CD4-positive, CD25-positive, alpha-beta regulatory T cell (primary cell): ENCODE data around the gene PPP2R2B. TPM values are rescaled to one million over a fixed set of nuclear protein-coding genes. Genes with fewer than 3 reads are reported as not detected.

Experiments used
- ATAC-seq, 2 donors: fragments of 150-1000 bp; cut with Tn5 transposase; one replicate each; pipeline ENCODE4 v1.10.0; 2021; ENCODE audit warnings: low read depth in 2 of 2, moderate number of reproducible peaks in 2 of 2, moderate library complexity in 1 of 2
- DNase-seq, 3 donors: peaks; one replicate each; pipeline versions ENCODE4 v3.0.0 to v3.0.0-alpha.2; 2012 to 2022; ENCODE audit warnings: mixed read lengths in 1 of 3
- H3K27ac ChIP-seq: one replicate; pipeline ENCODE4 v1.7.0; 2013; ENCODE audit warnings: mild to moderate bottlenecking, low read length; ENCODE audit not compliant: insufficient read depth, poor library complexity, severe bottlenecking
- H3K27me3 ChIP-seq: one replicate; pipeline ENCODE4 v1.7.0; 2013; ENCODE audit warnings: low read length; ENCODE audit not compliant: control insufficient read depth, insufficient read depth
- H3K36me3 ChIP-seq: one replicate; pipeline ENCODE4 v1.7.0; 2013; ENCODE audit warnings: mild to moderate bottlenecking, low read length, moderate library complexity; ENCODE audit not compliant: control insufficient read depth, insufficient read depth
- H3K4me1 ChIP-seq: 2 replicates; pipeline ENCODE4 v1.7.0; 2013; ENCODE audit warnings: mild to moderate bottlenecking, low read length; ENCODE audit not compliant: insufficient read depth, control insufficient read depth, poor library complexity, severe bottlenecking
- H3K4me3 ChIP-seq: one replicate; pipeline ENCODE4 v1.7.0; 2013; ENCODE audit warnings: low read depth, mild to moderate bottlenecking, low read length, moderate library complexity
- H3K9me3 ChIP-seq, 2 experiments: 1 replicate in 1 of 2; 2 replicates in 1 of 2; pipeline ENCODE4 v1.7.0; 2013; ENCODE audit warnings: low read length in 2 of 2, mild to moderate bottlenecking in 1 of 2, moderate library complexity in 1 of 2; ENCODE audit not compliant: control insufficient read depth in 2 of 2
- H3K27ac Mint-ChIP-seq, 3 donors: one replicate each; pipeline ENCODE4 v1.8.0; 2020 to 2022; ENCODE audit warnings: mild to moderate bottlenecking in 3 of 3, mixed read lengths in 3 of 3, moderate library complexity in 2 of 3
- H3K27me3 Mint-ChIP-seq: one replicate; pipeline ENCODE4 v1.8.0; 2022; ENCODE audit warnings: mild to moderate bottlenecking, mixed read lengths
- H3K36me3 Mint-ChIP-seq: one replicate; pipeline ENCODE4 v1.8.0; 2020; ENCODE audit warnings: mixed read lengths
- H3K4me1 Mint-ChIP-seq, 4 donors: one replicate each; pipeline ENCODE4 v1.8.0; 2020 to 2022; ENCODE audit warnings: mixed read lengths in 4 of 4, mild to moderate bottlenecking in 1 of 4
- H3K4me3 Mint-ChIP-seq, 4 donors: one replicate each; pipeline ENCODE4 v1.8.0; 2020 to 2022; ENCODE audit warnings: mild to moderate bottlenecking in 4 of 4, mixed read lengths in 4 of 4, moderate library complexity in 3 of 4
- H3K9me3 Mint-ChIP-seq, 7 donors: one replicate each; pipeline ENCODE4 v1.8.0; 2020 to 2022; ENCODE audit warnings: mixed read lengths in 7 of 7, mild to moderate bottlenecking in 3 of 7, moderate library complexity in 2 of 7
- polyA plus RNA-seq, 4 donors: library from polyadenylated mRNA; unstranded; fragments of 300-500 nt; fragmentation: Illumina TruSeq; gene quantifications; one replicate each; pipeline ENCODE4 v1.2.3, GENCODE V29; 2021
- total RNA-seq: library from RNA; stranded (reverse); gene quantifications from one replicate; pipeline ENCODE4 v1.2.3, GENCODE V29; 2022

PPP2R2B gene
- total and polyA plus RNA-seq, 5 donors from 2014 or later, result 6.1 to 16.7 (median 14.5) TPM

DNA sequence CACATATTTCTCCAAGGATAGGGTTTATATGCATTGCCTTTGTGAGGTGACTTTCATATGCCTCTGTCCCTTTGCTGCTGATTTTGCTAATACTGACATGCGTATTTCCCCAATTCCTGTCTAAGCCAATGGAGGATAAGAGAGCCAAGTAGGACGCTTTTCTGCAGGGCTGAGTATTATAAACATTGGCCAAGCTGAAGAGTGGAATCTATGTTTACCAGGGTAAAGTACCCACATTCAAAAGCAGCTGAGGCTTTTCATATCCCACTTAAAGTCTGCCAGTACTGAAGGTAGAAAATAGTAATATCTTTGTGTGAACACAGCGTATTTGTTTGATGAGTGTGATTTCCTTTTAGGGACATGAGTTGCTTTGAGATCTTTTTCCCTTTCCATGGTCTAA lies 233.7 kb downstream of the PPP2R2B start:
- Mint-ChIP-seq H3K27me3 (no peaks in the 10 kb centered on the region), H3K4me3 (no peak overlapping the region), H3K36me3 (no peaks in the 10 kb centered on the region), H3K9me3 (no peaks in the 10 kb centered on the region), H3K27ac (no peak overlapping the region), H3K4me1 (no peaks in the 10 kb centered on the region)
- Histone ChIP-seq H3K9me3 (no peaks in the 10 kb centered on the region), H3K27ac (no peak overlapping the region), H3K4me1 (no peaks in the 10 kb centered on the region), H3K36me3 (no peaks in the 10 kb centered on the region), H3K4me3 (no peak overlapping the region), H3K27me3 (no peaks in the 10 kb centered on the region)
- ATAC-seq (no peak), DNase-seq (no peak)

DNA sequence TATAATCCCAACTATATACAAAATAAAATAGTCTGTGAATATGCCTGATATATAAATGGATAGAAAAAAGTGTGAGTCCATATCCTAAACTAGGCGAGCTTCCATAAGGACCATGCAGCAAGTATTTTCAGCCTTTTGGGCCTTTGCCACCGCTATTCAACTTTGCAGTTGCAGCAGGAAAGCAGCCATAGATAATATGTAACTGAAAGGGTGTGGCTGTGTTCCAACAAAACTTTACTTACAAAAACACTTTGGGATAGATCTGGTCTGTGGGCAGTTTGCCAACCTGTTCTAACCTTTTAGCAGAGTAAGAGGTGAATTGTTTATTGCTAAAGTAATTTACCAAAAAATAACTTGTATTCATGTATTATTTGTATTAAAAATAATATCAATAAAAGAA lies 234.8 kb downstream of the PPP2R2B start:
- H3K27me3 ChIP-seq, result no peaks in the 10 kb centered on the region
- H3K4me3 ChIP-seq, result no peak overlapping the region
- no peaks in the 10 kb centered on the region for H3K9me3 ChIP-seq
- no peak overlapping the region for H3K27ac ChIP-seq
- Mint-ChIP-seq H3K36me3 (no peaks in the 10 kb centered on the region), H3K9me3 (no peaks in the 10 kb centered on the region), H3K4me3 (no peak overlapping the region), H3K27me3 (no peaks in the 10 kb centered on the region), H3K4me1 (no peaks in the 10 kb centered on the region), H3K27ac (no peak overlapping the region)
- H3K36me3 ChIP-seq, result no peaks in the 10 kb centered on the region
- DNase-seq (no peak), ATAC-seq (no peak)
- H3K4me1 ChIP-seq, result no peaks in the 10 kb centered on the region

DNA sequence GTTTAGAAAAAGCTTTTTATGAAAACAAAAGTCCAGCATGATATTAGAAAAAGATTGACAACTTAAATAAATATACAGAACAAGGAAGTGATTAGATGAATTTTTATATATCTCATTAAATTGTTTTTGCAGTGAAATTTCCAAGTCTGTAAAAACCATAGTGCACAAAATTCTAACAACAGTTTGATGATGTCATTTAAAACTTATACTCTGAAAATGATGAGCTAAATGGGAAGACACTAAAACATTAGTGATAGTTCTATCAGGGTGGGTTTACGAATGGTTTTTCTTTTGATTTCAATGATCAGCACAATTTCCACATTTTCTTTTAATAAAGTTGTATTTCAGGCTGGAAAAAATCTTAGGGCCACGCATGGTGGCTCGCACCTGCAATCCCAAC lies 236.1 kb downstream of the PPP2R2B start:
- DNase-seq, result no peak
- Histone ChIP-seq H3K27ac (no peak overlapping the region), H3K4me1 (no peaks in the 10 kb centered on the region), H3K4me3 (no peak overlapping the region), H3K9me3 (no peaks in the 10 kb centered on the region), H3K36me3 (no peaks in the 10 kb centered on the region), H3K27me3 (no peaks in the 10 kb centered on the region)
- Mint-ChIP-seq H3K27ac (no peak overlapping the region), H3K9me3 (no peaks in the 10 kb centered on the region), H3K27me3 (no peaks in the 10 kb centered on the region), H3K4me3 (no peak overlapping the region), H3K36me3 (no peaks in the 10 kb centered on the region), H3K4me1 (no peaks in the 10 kb centered on the region)
- ATAC-seq, result no peak

DNA sequence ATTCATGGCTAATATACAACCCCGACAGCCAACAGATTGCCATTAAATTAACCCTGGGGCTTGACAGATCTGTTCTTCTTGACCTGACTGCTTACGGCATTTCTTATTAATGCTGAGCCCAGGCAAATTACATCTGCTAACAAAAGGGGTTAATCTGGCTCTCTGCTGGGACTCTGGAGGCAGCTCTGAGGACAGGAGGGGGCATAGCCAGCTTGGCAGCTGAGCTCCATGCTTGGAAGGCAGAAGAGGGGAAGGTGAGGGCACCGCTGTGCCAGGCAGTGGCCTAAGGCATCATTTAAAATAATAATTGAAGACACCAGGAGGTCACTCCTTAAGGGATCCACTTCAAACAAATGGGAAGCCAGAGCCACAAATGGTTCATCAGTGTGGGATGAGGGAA lies 236.6 kb downstream of the PPP2R2B start:
- Histone ChIP-seq H3K4me1 (no peaks in the 10 kb centered on the region), H3K27ac (no peak overlapping the region), H3K27me3 (no peaks in the 10 kb centered on the region), H3K4me3 (no peak overlapping the region), H3K36me3 (no peaks in the 10 kb centered on the region), H3K9me3 (no peaks in the 10 kb centered on the region)
- no peak overlapping the region for H3K4me3 Mint-ChIP-seq
- no peak overlapping the region for H3K27ac Mint-ChIP-seq
- no peak for ATAC-seq
- no peaks in the 10 kb centered on the region for H3K27me3 Mint-ChIP-seq
- DNase-seq, result no peak
- H3K36me3 Mint-ChIP-seq, result no peaks in the 10 kb centered on the region
- H3K9me3 Mint-ChIP-seq, result no peaks in the 10 kb centered on the region
- no peaks in the 10 kb centered on the region for H3K4me1 Mint-ChIP-seq

DNA sequence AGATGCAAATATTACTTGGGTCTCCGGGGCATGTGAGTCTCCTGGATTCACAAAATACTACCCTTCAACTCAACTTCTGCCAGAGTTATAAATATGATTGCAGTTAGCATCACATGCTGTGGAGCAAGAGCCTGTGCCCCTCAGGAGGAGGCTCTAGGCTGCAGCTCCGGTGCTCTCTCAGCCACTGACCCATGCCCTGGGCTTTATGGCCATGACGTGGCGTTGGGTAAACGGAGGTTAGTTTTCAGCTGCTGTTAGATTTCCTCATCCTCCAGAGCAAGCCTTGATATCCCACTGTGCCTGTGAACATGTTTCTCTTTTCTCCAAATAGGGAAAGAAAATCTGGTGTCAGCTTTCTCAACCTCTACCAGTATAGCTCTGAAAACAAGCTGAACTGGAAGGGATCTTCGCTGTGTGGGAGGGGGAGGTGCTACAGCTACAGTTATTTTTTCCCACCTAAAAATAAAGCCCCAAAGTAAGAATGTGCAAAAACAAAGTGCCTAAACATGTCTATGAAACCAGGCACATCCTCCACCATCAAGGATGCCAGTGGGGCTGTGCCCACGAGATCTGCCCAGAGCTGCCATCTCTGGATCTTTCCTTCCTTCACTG lies 238.2 kb downstream of the PPP2R2B start:
- Mint-ChIP-seq H3K27ac (no peak overlapping the region), H3K27me3 (no peaks in the 10 kb centered on the region), H3K9me3 (peaks cover 0 to 1% (median 0%) of the 10 kb centered on the region in 7 donors), H3K36me3 (no peaks in the 10 kb centered on the region), H3K4me1 (no peaks in the 10 kb centered on the region), H3K4me3 (no peak overlapping the region)
- Histone ChIP-seq H3K27me3 (no peaks in the 10 kb centered on the region), H3K4me1 (no peaks in the 10 kb centered on the region), H3K9me3 (no peaks in the 10 kb centered on the region), H3K36me3 (no peaks in the 10 kb centered on the region), H3K27ac (no peak overlapping the region), H3K4me3 (no peak overlapping the region)
- ATAC-seq (no peak), DNase-seq (no peak)

DNA sequence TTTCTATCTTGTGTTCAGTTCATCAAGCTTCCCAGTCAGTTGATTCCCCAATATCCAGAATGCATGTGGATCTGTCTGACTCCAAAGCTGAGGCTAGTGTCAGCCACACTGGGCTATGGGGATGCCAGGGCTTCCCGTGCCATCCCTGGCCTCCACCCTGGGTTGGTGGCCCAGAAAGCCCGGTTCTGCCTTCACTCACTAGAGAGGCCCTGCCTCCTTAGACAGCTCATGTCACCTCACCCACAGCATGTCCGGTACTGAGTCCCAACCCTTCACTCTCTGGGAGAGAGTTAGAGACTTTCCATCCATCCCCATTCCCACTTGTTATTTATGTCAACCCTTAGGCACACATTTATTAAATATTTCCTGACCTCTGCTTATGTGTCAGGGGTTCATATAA lies 243.1 kb downstream of the PPP2R2B start:
- Mint-ChIP-seq H3K36me3 (no peaks in the 10 kb centered on the region), H3K9me3 (peaks cover 0 to 1% (median 0%) of the 10 kb centered on the region in 7 donors), H3K27ac (no peak overlapping the region), H3K4me3 (no peak overlapping the region), H3K27me3 (no peaks in the 10 kb centered on the region), H3K4me1 (no peaks in the 10 kb centered on the region)
- DNase-seq (no peak), ATAC-seq (no peak)
- Histone ChIP-seq H3K4me3 (no peak overlapping the region), H3K27me3 (no peaks in the 10 kb centered on the region), H3K9me3 (no peaks in the 10 kb centered on the region), H3K27ac (no peak overlapping the region), H3K4me1 (no peaks in the 10 kb centered on the region), H3K36me3 (no peaks in the 10 kb centered on the region)

DNA sequence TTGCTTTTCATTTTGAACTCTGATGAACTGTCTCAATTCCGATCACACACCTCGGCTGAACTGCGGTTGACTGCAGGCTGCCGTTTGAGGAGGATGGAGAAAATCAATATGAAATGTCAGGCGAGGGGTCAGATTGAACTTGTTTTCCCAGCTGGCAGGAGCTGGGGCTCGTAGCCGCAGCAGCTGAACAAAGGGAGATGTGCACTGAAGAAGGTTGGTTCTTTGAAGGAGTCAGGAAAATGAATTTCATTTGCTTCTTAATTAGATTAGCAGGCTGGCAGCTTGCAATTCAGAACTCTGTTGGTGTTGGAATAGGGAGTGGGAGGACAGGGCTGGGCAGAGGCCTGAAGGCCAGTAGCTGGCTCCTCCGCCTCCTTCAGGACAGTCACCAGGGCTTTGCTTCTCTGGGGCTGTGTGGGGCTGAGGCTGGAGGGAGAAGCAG lies 245.2 kb downstream of the PPP2R2B start:
- ATAC-seq (no peak), DNase-seq (no peak)
- Histone ChIP-seq H3K4me3 (no peak overlapping the region), H3K9me3 (no peaks in the 10 kb centered on the region), H3K27me3 (no peaks in the 10 kb centered on the region), H3K4me1 (no peaks in the 10 kb centered on the region), H3K27ac (no peak overlapping the region), H3K36me3 (no peaks in the 10 kb centered on the region)
- Mint-ChIP-seq H3K4me1 (no peaks in the 10 kb centered on the region), H3K4me3 (no peak overlapping the region), H3K36me3 (no peaks in the 10 kb centered on the region), H3K27ac (no peak overlapping the region), H3K9me3 (peaks cover 0 to 2% (median 0%) of the 10 kb centered on the region in 7 donors), H3K27me3 (no peaks in the 10 kb centered on the region)

DNA sequence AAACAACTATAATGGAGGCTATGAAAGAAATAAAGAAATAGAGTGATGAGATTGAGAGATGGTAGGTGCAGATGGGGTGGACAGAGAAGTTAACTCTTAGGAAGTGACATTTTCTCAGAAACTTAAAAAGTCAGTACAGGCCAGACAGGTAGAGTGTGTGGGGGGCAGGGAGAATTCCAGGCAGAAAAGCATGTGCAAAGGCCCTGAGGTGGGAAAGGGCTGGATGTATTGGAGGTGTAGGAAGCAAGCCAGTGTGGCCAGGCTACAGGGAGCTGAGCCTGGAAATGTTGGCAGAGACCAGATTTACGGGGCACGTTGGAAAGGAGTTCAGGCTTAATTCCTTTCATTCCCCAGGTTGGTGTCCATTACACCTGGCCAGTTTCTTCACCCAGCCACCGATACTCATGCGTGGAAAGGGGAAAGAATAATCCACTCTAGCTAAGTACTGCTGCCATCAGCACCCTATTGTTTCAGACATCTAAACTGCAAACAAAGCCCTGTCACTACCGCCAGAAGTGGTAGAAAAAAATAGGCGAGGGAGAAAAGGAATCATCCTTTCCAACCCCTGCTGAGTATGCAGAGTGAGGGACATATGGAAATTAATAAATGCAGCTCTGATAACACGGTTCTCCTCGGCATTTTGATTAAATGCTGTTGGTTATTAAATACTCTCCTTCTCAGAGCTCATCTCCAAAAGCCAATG lies 245.8 kb downstream of the PPP2R2B start:
- DNase-seq, result no peak
- Histone ChIP-seq H3K4me1 (no peaks in the 10 kb centered on the region), H3K27me3 (no peaks in the 10 kb centered on the region), H3K36me3 (no peaks in the 10 kb centered on the region), H3K9me3 (no peaks in the 10 kb centered on the region), H3K27ac (no peak overlapping the region), H3K4me3 (no peak overlapping the region)
- Mint-ChIP-seq H3K36me3 (no peaks in the 10 kb centered on the region), H3K27ac (no peak overlapping the region), H3K27me3 (no peaks in the 10 kb centered on the region), H3K4me3 (no peak overlapping the region), H3K4me1 (no peaks in the 10 kb centered on the region), H3K9me3 (peaks cover 0 to 2% (median 0%) of the 10 kb centered on the region in 7 donors)
- ATAC-seq, result no peak
